Stimulated activated CD8-positive, alpha-beta memory T cell treated with anti-CD3 and anti-CD28 coated beads, Interleukin-4, amount 100 ng/mL, for 1 hour (primary cell): ENCODE data around the gene TRAK1.
"Not testable (repeated sequence)": the region's sequence is repeated elsewhere in the genome, so short reads cannot be mapped to it uniquely, and the experiment has no call there.

Experiments
- DNase-seq, 2 donors: peaks; one replicate each; pipeline ENCODE4 v3.0.0-alpha.2; 2020; ENCODE audit warnings: low read depth in 2 of 2, low spot score in 1 of 2

Gene TRAK1

GRCh38 chr3:42097566-42097946 lies 6.4 kb downstream of the TRAK1 start:
- no peak for DNase-seq

- DNase-seq, result no peak
Observed at GRCh38 chr3:42098171-42098570, 7.0 kb downstream of the TRAK1 start.

DNA sequence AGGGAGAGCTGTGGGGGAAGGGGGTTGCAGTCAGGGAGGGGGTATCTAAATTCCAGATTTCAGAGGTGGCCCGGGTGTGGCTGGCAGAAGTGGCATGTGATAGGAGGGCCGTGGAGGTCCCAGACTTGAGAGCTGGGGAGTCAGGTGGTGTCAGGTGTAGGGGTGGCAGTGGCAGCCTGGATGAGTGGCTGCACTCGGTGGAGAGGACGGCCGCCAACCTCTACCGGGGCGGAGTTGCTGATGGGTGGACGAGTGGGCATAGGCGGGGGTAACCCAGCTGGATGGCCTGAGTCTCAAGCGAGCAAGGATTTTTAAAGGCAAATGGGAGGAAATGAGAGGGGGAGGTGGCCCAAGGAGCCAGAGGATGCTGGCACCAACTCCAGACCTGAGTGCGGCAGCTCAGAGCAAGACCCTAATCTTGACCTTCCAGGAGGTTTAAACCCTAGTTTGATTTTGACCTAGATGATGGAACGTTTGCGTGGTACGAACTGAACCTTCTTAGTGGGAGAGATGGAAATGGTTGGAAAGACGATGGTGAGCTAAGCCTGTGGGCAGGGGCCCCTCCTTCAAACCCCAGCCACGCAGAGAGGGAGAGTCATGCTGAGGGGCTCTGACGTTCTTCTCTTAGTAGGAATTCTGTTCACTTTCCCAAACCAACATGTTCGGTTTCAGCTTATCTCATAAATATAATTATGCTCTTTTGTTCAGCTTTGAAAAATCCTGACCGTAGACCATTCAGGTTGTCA lies 8.0 kb downstream of the TRAK1 start:
- no peak for DNase-seq

DNA sequence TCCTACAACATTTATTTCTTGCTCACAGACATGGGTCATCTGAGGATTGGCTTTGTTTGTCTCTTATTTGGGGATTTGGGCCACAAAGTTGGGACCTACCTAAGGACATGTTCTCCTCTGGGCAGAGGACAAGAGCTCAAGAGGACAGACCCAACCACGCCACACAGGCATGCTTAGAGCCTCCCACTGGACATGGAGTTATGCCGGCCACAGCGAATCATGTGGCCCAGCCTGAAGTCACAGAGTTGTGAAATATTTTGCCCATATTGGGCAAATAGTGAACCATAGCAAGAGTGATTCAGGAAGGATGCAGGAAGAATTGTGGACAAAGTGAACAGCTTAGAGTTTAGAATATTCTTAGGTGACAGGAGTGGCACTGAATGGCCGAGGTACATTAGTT lies 9.9 kb downstream of the TRAK1 start:
- DNase-seq, result no peak

- DNase-seq, result no peak
Observed at GRCh38 chr3:42101481-42101880, 10.3 kb downstream of the TRAK1 start.

- DNase-seq, result no peak
Observed at GRCh38 chr3:42102571-42102970, 11.4 kb downstream of the TRAK1 start.

DNA sequence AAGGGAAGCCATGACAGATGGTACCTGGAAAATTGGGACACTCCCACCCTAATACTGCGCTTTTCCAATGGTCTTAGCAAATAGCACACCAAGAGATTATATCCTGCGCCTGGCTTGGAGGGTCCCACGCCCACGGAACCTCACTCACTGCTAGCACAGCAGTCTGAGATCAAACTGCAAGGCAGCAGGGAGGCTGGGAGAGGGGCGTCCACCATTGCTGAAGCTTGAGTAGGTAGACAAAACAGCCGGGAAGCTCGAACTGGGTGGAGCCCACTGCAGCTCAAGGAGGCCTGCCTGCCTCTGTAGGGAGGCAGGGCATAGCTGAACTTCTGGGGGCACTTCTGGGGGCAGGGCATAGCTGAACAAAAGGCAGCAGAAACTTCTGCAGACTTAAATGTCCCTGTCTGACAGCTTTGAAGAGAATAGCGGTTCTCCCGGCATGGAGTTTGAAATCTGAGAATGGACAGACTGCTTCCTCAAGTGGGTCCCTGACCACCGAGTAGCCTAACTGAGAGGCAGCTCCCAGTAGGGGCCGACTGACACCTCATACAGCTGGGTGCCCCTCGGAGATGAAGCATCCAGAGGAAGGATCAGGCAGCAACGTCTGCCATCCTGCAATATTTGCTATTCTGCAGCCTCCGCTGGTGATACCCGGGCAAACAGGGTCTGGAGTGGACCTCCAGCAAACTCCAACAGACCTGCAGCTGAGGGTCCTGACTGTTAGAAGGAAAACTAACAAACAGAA lies 12.9 kb downstream of the TRAK1 start:
- not testable (repeated sequence) for DNase-seq

DNA sequence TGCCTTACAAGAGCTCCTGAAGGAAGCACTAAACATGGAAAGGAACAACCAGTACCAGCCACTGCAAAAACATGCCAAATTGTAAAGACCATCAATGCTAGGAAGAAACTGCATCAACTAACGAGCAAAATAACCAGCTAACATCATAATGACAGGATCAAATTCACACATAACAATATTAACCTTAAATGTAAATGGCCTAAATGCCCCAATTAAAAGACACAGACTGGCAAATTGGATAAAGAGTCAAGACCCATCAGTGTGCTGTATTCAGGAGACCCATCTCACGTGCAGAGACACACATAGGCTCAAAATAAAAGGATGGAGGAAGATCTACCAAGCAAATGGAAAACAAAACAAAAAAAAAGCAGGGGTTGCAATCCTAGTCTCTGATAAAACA lies 14.8 kb downstream of the TRAK1 start:
- not testable (repeated sequence) for DNase-seq

DNA sequence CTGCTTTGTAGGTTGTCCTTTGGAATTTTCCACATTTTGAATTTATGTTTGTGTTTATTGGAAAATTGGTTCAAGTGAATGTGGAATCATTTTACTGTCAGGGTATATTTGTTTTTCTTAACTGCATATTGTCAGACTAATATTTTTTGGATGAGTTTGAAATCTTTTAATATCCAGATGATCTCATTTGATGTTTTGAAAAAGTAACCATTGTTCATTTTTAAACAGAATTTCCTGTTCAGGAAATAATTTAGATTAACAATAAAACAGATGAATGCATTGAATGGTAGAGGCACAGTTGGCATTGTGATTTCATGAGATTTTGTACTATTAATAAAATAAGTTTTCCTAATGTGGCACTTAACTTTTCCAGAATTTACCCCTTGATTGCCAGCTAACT lies 15.5 kb downstream of the TRAK1 start:
- DNase-seq, result no peak

- no peak for DNase-seq
Observed at GRCh38 chr3:42110631-42111030, 19.5 kb downstream of the TRAK1 start.

DNA sequence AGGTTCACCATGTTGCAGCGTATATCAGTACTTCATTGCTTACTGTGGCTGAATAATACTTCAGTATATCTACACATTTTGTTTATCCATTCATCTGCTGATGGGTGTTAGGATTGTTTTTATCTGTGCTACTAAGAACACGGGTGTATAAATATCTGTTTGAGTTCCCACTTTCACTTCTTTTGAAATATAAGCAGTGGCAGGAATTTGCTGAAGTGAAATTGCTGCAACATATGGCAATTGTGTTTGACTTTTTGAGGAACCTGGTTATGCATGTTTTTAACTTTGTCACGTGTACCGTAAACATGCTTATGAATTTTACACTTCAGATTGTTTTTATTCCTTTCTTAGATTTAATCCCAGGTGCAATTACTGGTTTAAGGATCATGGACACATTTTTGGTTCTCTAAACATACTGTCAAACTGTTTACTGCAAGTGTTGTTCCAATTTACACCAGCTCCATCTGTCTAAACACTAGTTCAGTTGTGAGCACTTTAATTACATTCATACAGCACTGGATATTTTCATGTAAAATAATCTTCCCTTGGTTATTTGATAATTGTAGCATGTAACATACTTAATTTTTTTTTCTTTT lies 23.1 kb downstream of the TRAK1 start:
- DNase-seq, result no peak

GRCh38 chr3:42115215-42115614 lies 24.1 kb downstream of the TRAK1 start:
- DNase-seq, result no peak

DNA sequence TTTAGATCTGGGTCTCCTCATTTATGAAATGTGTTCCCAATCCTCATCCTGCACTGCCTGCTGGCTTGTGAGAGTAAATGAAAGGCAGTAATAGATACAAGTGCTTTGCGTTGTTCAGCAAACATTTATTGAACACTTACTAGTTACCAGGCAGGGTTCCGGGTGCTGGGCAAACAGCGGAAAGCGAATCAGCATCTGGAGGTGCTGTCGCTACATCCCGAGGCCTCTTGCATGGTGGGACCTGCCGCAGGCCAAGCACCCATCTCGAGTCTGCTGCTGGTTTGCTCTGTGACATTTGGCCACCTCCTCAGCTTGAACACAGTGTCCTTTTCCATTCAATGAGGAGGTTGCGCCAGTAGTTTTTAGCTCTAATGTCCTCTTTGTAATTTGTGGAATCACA lies 24.8 kb downstream of the TRAK1 start:
- no peak for DNase-seq

GRCh38 chr3:42116466-42116865 lies 25.3 kb downstream of the TRAK1 start:
- no peak for DNase-seq

DNA sequence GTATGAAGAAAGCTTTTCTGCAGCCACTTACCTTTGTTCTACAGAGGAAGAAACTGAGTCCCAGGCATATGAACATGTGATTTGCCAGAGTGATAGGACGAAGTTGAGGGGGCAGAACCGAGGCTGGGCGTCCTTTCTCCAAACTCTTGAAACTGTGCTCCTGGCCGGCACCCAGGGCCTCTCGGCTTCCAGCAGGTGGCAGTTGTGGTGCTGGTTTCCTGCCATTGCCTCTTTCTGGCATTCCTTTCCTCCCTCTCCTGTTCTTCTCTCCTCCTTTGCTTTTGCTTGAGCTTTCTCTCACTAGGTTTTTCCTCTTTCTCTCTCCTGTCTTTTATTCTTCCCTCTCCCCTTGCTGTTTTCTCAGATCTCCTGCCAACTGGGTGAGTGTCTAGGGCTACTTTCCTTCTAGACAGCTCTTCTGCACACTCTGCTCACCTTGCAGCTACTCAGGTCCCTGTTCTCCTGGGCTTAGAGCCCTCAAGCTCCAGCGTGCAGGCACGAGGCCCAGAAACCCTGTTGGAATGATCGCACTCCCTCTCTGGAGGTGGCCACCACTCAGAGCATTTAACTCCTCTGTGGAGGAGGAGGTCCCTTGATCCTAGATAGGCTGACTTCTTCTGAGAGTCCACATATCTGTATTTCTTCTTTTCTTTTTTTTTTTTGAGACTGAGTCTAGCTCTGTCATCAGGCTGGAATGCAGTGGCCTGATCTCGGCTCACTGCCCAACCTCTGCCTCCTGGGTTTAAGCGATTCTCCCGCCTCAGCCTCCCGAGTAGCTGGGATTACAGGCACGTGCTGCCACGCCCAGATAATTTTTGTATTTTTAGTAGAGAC lies 26.2 kb downstream of the TRAK1 start:
- DNase-seq, result no peak

GRCh38 chr3:42118762-42119361 lies 27.7 kb downstream of the TRAK1 start:
- DNase-seq, result no peak

GRCh38 chr3:42119561-42120355 lies 28.6 kb downstream of the TRAK1 start:
- no peak for DNase-seq

GRCh38 chr3:42120866-42121265 lies 29.7 kb downstream of the TRAK1 start:
- DNase-seq, result no peak

DNA sequence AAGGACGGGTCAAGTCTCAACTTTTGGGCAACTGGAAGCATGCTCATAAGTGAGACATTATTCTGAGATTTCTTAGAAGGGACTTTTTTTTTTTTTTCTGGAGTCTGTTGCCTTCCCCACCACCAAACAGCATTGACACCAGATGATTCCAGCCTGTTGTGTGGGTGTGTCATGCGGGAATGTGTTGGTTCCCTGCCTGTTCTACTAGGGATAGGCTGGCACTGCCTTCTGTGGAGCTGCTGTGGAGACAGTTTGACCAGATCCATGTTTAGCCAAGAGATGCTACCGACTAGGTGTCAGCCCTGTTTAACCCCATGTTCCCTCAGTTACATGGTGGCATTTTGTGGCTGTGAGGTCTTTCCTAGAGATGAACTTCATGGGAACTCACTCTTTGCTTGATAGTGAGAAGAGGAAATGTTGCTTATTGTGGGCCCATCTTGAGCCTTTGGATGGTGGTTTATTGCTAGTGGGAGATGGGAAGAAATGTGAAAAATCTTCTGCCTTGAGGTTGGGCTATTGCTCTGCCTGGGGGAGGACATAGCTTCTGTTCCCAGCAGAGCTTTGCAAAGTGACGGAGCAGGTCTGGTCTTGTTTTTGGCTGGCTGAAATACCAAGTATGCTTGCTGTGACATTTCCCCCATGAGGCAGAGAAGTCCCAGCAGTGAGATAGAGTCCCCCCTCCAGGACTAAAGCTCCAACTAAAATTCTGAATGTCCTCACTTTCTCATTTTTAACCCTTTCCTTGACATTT lies 31.3 kb downstream of the TRAK1 start:
- no peak for DNase-seq
